ENCODE data around the gene TMEM52.

TMEM52 gene

DNA sequence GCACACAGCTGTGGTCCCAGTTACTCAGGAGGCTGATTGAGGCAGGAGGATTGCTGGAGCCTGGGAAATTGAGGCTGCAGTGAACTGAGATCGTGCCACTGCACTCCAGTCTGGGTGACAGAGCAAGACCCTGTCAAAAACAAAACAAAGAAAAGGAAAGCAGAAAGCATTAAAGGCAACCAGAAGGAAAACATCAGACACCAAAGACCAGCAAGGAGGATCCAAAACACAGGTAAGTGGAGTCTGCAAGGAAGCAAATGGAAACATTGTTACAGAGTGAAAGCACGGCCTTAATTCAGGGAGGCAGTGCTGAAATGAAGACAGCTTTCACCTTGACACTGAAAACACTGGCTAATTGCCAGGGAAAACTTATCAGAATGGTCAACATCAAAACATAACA, 43.7 kb upstream of the TMEM52 start:
- H3K27ac ChIP-seq, result no peak overlapping the region
- TF ChIP-seq, protein P1, sequence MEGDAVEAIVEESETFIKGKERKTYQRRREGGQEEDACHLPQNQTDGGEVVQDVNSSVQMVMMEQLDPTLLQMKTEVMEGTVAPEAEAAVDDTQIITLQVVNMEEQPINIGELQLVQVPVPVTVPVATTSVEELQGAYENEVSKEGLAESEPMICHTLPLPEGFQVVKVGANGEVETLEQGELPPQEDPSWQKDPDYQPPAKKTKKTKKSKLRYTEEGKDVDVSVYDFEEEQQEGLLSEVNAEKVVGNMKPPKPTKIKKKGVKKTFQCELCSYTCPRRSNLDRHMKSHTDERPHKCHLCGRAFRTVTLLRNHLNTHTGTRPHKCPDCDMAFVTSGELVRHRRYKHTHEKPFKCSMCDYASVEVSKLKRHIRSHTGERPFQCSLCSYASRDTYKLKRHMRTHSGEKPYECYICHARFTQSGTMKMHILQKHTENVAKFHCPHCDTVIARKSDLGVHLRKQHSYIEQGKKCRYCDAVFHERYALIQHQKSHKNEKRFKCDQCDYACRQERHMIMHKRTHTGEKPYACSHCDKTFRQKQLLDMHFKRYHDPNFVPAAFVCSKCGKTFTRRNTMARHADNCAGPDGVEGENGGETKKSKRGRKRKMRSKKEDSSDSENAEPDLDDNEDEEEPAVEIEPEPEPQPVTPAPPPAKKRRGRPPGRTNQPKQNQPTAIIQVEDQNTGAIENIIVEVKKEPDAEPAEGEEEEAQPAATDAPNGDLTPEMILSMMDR (conservative IDR thresholded peaks at IDR 0.05), result no peak

DNA sequence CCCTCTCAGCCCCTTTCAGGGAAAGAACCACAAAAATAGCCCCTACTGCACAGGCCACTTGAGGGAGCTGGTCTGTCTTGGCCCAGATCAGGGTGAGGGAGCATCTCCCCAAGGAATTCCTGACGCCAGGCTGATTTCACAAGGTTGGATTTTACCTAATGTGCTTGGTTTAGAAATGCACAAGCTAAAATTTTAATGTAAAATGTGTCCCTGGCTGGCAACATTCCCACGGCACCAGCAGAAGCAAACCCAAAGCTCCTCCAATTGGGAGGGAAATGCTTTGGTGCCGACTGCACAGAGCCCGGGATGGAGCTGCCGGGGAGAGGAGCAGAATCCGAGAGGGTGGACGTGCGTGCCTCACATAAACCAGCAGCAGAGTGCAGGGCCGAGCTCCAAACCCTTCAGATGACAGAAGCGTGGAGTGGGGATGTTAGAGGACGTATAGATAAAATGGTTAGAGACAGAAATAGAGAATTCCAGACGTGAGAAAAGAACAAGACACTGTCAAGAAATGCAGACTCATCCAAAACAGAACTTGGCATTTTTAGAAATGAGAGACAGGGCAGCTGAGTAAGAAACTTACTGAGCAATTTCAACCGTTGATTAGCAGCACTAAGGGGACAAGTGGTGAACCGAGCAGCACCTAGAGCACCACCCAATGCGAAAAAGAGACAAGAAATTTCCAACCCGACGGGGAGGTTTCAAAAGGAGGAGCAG, 41.6 kb upstream of the TMEM52 start:
- TF ChIP-seq, protein P1 (conservative IDR thresholded peaks at IDR 0.05), result no peak
- H3K27ac ChIP-seq, result peak overlapping the region; percentile 35; the same call in 1 of the 2 replicates

DNA sequence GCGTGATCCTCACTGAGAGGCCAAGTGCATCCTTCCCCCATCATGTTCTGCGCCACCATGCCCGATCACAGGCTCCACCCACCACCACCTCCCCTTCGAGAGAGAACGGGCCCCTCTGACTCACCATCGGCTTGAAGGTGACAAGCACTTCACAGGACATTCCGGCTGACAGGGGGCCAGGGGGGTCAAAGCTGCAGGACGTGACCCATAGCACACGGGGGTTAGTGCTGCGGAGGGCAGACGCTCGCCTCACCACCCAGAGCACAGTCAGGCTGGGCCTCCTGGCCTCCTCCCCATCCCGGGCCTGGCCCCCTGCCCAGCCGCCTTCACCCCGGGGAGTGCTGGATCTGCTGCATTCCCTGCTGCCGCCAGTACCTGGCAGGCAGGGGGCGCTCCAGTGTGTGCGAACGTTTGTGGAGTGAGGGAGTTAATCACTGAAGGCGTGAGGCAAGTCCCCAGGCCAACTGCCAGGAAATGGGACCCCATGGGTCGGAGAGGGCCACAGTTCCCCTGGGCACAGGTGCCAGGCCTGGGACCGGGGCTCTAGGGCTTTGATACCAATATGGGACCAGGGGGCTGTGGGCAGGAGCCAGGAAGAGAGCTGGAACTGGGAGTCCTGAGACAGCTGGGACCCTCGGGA, 40.9 kb upstream of the TMEM52 start:
- TF ChIP-seq, protein P1 (conservative IDR thresholded peaks at IDR 0.05), result peak; percentile 98
- peak overlapping the region; percentile 35; the same call in 1 of the 2 replicates for H3K27ac ChIP-seq

DNA sequence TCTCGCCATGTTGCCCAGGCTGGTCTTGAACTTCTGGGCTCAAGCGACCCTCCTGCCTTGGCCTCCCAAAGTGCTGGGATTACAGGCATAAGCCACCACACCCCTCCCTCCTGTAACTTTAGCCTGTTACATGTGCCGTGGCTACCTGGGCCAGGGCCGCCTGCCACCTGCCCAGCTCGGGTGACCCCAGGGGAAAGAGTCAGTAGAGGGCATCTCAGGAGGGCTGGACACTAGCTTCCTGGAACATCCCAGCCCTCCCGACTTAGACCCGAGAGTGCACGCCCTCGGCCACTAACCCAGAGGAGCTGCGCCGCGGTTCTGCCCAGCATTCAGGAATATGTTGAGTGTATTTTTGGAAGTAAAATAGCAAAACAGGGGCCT, 40.4 kb upstream of the TMEM52 start:
- peak overlapping the region; percentile 35; the same call in 1 of the 2 replicates for H3K27ac ChIP-seq
- TF ChIP-seq, protein P1 (conservative IDR thresholded peaks at IDR 0.05), result no peak

DNA sequence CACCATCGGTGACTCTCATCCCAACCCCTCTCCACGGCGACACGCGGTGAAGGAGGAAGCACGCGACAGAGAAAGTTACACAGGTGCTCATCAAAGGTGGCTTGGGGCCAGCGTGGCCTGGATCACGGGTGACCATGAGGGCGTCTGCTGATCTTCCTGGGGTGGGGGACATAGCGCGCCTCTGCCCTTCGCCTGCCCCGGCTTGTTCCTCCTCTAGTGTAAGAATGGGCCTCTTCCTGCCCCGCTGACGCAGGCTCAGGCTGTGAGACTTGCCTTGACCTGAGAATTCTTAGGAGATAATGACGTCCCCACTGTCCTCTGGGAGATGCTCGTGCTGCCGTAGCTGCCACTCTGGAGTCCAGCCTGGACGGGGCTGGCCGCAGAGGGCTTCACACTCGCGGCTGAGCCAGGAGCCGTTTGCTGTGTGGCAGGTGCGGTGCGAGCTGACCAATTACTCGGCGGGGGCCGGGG, 39.0 kb upstream of the TMEM52 start:
- no peak overlapping the region for H3K27ac ChIP-seq
- TF ChIP-seq, protein P1 (conservative IDR thresholded peaks at IDR 0.05), result no peak

DNA sequence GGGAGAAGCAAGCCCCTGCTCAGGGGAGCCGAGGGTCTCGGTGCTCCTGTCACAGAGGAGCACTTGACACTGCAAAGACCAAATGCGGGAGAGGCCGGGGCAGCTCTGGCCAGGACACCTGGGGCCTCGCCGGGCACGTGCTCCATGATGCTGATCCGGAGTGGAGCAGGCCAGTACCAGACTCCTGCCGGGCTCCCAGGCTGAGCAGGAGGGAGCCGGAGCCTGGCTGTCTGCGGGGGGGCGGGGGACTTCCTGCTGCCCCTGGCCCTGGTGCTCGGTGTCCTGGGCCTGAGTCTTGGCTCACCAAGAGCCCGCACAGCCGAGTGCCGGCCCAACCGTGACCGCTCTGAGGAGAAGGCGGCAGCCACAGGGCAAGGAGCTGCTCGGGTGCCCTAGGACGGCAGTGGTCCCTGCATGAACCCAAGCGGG, 38.5 kb upstream of the TMEM52 start:
- H3K27ac ChIP-seq, result no peak overlapping the region
- TF ChIP-seq, protein P1 (conservative IDR thresholded peaks at IDR 0.05), result no peak

DNA sequence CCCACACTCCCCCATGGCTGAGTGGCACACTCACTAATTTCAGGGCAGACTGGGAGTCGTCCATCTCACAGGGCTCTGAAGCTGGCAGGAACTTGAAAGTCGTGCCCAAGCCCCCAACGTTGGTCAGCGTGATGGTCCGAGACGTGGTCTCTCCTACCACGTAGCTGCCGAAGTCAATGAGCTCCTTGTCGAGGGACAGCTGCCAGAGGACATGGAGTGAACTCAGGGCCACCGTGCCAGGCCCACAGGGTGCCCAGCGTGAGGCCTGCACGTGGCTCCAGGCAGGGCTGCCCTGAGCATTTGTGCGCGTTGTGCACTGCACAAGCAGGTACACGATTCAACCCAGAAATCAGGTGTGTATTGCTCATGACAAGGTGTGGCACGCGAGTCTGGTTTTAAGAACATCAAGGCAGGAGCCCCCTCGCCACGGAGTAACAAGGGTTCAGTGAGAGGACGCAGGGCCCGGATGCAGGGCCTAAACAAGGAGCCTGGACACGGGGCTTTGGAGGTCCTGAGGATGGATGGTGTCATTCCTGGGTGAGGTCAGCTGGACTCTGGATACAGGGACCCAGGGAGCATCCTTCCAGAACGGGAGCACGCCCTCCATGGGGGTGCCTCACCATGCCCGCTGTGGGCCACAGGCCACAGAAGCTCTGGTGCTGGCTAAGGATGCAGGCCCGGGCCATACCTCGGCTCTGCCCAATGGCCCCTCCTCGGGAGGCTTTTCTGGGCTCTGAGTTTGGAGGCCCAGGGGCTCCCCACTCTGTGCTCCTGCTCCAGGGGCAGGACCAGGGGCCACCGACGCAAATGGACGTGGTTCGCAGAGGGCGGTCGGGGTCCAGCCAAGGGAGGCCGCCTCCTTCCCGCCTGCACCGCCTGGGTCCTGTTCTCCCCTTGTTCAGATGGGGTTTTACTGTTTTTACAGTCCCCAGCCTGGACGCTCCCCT, 37.8 kb upstream of the TMEM52 start:
- TF ChIP-seq, protein P1 (conservative IDR thresholded peaks at IDR 0.05), result no peak

More for the DNA sequence above, 37.8 kb upstream of the TMEM52 start:
- no peak overlapping the region for H3K27ac ChIP-seq
